GM10266 (cell line): ENCODE measurements around the gene PRSS23.
"Not testable (repeated sequence)": the region's sequence is repeated elsewhere in the genome, so short reads cannot be mapped to it uniquely, and the experiment has no call there.

ENCODE experiments used
- DNase-seq: peaks from one replicate; pipeline ENCODE4 v3.0.0; 2012; ENCODE audit errors: extremely low spot score
- CTCF ChIP-seq: IDR thresholded peaks from 2 replicates; pipeline ENCODE4 v1.5.1; 2012; ENCODE audit warnings: mild to moderate bottlenecking, low read depth; ENCODE audit not compliant: control insufficient read depth, insufficient read depth; ENCODE audit errors: missing control alignments

PRSS23 gene

GRCh38 chr11:86765878-86766277 lies 34.5 kb upstream of the PRSS23 start:
- DNase-seq = no peak
- no peak for TF ChIP-seq CTCF

- DNase-seq = no peak
- TF ChIP-seq CTCF = no peak
Measured at GRCh38 chr11:86769219-86769618, 31.1 kb upstream of the PRSS23 start.

- not testable (repeated sequence) for DNase-seq
Measured at GRCh38 chr11:86770473-86771027, 29.8 kb upstream of the PRSS23 start.

GRCh38 chr11:86772999-86773398 lies 27.3 kb upstream of the PRSS23 start:
- TF ChIP-seq CTCF = no peak
- no peak for DNase-seq

- DNase-seq = no peak
- TF ChIP-seq CTCF = no peak
Measured at GRCh38 chr11:86773513-86774252, 26.7 kb upstream of the PRSS23 start.

GRCh38 chr11:86774417-86774816 lies 25.9 kb upstream of the PRSS23 start:
- no peak for DNase-seq
- no peak for TF ChIP-seq CTCF

- TF ChIP-seq CTCF = no peak
- DNase-seq = no peak
Measured at GRCh38 chr11:86775361-86775760, 25.0 kb upstream of the PRSS23 start.
